Measurements from ENCODE around the gene NR5A1.

NR5A1 gene

DNA sequence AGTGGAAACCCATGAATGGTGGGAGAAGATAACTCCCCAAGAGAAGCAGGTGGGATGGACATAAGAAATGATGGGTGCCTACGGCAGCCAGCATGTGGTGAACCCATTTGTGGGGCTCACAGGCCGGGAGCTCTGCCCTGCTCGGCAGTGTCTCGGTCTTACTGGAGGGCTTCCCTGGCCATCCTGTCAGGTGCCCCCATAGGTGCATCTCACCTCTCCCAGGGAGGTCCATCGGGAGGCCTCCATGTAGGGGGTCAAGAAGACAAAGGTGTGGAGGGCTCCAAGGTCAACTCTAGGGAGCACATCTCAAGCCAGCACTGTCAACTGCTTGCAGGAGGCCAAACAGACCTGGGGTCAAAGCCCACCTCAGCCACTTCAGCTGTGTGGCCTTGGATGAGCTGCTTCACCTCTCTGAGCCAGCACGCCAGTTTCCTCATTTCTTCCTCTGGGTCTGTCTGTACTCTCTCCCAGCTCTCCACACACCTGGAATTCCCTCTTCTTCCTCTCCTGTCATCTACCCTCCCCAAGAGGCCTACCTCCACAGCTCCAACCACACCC is 67.4 kb downstream of the NR5A1 start:
- H3K4me3 ChIP-seq (ENCODE audit: low read depth, low read length): no peak overlapping the region
- TF ChIP-seq, protein P1, sequence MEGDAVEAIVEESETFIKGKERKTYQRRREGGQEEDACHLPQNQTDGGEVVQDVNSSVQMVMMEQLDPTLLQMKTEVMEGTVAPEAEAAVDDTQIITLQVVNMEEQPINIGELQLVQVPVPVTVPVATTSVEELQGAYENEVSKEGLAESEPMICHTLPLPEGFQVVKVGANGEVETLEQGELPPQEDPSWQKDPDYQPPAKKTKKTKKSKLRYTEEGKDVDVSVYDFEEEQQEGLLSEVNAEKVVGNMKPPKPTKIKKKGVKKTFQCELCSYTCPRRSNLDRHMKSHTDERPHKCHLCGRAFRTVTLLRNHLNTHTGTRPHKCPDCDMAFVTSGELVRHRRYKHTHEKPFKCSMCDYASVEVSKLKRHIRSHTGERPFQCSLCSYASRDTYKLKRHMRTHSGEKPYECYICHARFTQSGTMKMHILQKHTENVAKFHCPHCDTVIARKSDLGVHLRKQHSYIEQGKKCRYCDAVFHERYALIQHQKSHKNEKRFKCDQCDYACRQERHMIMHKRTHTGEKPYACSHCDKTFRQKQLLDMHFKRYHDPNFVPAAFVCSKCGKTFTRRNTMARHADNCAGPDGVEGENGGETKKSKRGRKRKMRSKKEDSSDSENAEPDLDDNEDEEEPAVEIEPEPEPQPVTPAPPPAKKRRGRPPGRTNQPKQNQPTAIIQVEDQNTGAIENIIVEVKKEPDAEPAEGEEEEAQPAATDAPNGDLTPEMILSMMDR (IDR thresholded peaks at IDR 0.05; ENCODE audit: low read depth, low read length, missing control alignments): no peak

DNA sequence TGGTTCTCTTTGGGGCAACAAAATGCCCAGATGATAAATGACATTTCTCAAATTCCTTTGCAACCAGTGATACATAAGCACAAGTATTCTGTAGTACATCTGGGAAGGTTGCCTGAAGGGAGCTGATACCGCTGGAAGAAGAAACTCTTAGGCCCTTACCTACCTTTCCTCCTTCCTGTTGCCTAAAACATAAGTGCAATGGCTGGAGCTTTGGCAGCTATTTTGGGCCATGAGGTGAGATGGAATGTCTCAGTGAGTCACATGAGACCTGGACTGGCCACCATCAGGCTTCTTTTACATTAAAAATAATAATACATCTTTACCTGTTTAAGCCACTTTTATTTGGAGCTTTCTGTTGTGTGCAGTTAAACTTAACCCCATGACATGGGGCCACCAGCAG is 68.1 kb downstream of the NR5A1 start:
- H3K4me3 ChIP-seq (ENCODE audit: low read depth, low read length): no peak overlapping the region
- no peak for DNase-seq (ENCODE audit: low read depth)
- TF ChIP-seq, protein P1 (IDR thresholded peaks at IDR 0.05; ENCODE audit: low read depth, low read length, missing control alignments): no peak

More for the DNA sequence above, 67.4 kb downstream of the NR5A1 start:
- no peak for DNase-seq (ENCODE audit: low read depth)

DNA sequence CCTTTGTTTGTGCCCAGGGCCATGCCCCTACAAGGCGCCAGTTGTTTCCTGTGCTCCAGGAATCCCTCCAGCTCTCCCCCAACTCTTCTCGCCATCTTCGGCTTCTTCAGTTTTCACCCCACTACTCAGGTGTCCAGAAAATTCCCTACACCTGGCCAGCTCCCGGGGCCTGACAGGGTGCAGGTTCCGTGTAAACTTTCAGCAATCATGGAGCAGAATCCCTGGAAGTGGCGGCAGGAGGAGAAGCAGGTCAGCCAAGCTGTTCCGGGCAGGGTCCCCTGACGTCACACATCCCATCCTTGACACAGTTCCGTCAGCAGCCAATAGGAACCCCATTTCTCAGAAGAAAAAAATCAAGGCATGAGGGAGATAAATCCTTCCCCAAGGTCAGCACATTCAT is 69.1 kb downstream of the NR5A1 start:
- no peak overlapping the region for H3K4me3 ChIP-seq (ENCODE audit: low read depth, low read length)
- DNase-seq (ENCODE audit: low read depth): no peak
- TF ChIP-seq, protein P1 (IDR thresholded peaks at IDR 0.05; ENCODE audit: low read depth, low read length, missing control alignments): no peak

DNA sequence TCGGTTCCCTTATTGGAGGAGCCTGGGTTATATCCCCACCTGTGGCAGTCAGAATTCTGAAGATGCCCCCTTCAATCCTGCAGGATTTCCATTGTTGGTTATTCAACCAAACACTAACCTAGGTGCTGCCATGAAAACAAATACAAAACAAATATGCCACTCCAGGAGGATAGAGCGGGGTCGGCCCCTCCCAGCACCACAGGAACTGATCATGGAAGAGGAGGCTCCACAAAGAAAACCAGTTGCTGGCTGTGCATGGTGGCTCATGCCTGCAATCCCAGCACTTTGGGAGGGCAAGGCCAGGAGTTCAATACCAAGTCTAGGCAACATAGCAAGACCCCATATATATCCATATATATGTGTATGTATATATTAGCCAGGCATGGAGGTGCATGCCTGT is 70.1 kb downstream of the NR5A1 start:
- DNase-seq (ENCODE audit: low read depth): no peak
- H3K4me3 ChIP-seq (ENCODE audit: low read depth, low read length): no peak overlapping the region
- TF ChIP-seq, protein P1 (IDR thresholded peaks at IDR 0.05; ENCODE audit: low read depth, low read length, missing control alignments): no peak

DNA sequence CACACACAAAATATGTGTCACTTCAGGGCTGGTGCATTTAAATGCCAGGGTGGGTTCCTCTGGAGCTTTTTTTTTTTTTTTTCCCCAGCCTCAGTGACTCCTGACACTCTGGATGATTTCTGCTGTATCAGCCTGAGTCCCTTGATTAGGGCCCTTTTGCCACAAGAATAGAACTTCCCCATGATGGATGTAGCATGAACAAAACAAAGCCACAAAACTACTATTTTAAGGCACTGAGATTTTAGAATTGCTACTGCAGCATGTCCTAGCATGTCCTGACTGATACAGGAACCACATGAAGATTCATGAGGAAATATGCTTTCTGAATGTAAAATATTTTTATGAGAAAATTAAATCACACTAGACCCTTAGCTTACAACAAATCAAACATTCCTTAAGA is 70.9 kb downstream of the NR5A1 start:
- no peak overlapping the region for H3K4me3 ChIP-seq (ENCODE audit: low read depth, low read length)
- TF ChIP-seq, protein P1 (IDR thresholded peaks at IDR 0.05; ENCODE audit: low read depth, low read length, missing control alignments): no peak
- no peak for DNase-seq (ENCODE audit: low read depth)
